Measurements from ENCODE around the gene NEURL1B.
"Not testable (repeated sequence)": the region's sequence is repeated elsewhere in the genome, so short reads cannot be mapped to it uniquely, and the experiment has no call there.

NEURL1B gene

GRCh38 chr5:172634106-172634899, 6.8 kb upstream of the NEURL1B start:
- no peak for DNase-seq (ENCODE audit: low read depth in 2 of 2)

GRCh38 chr5:172635038-172635437, 6.0 kb upstream of the NEURL1B start:
- DNase-seq (ENCODE audit: low read depth in 2 of 2), result no peak

GRCh38 chr5:172636279-172637050, 4.6 kb upstream of the NEURL1B start:
- no peak for DNase-seq (ENCODE audit: low read depth in 2 of 2)

- DNase-seq (ENCODE audit: low read depth in 2 of 2), result no peak
These were observed 3.9 kb upstream of the NEURL1B start for GRCh38 chr5:172637110-172637580.

- no peak for DNase-seq (ENCODE audit: low read depth in 2 of 2)
These were observed 3.3 kb upstream of the NEURL1B start for GRCh38 chr5:172637740-172638139.

- no peak for DNase-seq (ENCODE audit: low read depth in 2 of 2)
These were observed 2.8 kb upstream of the NEURL1B start for GRCh38 chr5:172638209-172638768.

GRCh38 chr5:172640139-172640538, 924 bp upstream of the NEURL1B start:
- DNase-seq (ENCODE audit: low read depth in 2 of 2), result no peak

GRCh38 chr5:172641359-172642050, 442 bp downstream of the NEURL1B start:
- no peak for DNase-seq (ENCODE audit: low read depth in 2 of 2)

- DNase-seq (ENCODE audit: low read depth in 2 of 2), result no peak
These were observed 967 bp downstream of the NEURL1B start for GRCh38 chr5:172642051-172642409.

GRCh38 chr5:172642486-172642885, 1.4 kb downstream of the NEURL1B start:
- no peak for DNase-seq (ENCODE audit: low read depth in 2 of 2)

- DNase-seq (ENCODE audit: low read depth in 2 of 2), result no peak
These were observed 2.1 kb downstream of the NEURL1B start for GRCh38 chr5:172642926-172643871.

- no peak for DNase-seq (ENCODE audit: low read depth in 2 of 2)
These were observed 3.2 kb downstream of the NEURL1B start for GRCh38 chr5:172644266-172644665.

- no peak for DNase-seq (ENCODE audit: low read depth in 2 of 2)
These were observed 3.6 kb downstream of the NEURL1B start for GRCh38 chr5:172644711-172645110.

GRCh38 chr5:172645271-172646055, 4.4 kb downstream of the NEURL1B start:
- DNase-seq (ENCODE audit: low read depth in 2 of 2), result no peak

- no peak for DNase-seq (ENCODE audit: low read depth in 2 of 2)
These were observed 5.7 kb downstream of the NEURL1B start for GRCh38 chr5:172646716-172647285.

- DNase-seq (ENCODE audit: low read depth in 2 of 2), result no peak
These were observed 6.4 kb downstream of the NEURL1B start for GRCh38 chr5:172647352-172648012.

GRCh38 chr5:172648013-172648381, 6.9 kb downstream of the NEURL1B start:
- DNase-seq (ENCODE audit: low read depth in 2 of 2), result no peak

GRCh38 chr5:172648755-172649154, 7.7 kb downstream of the NEURL1B start:
- DNase-seq (ENCODE audit: low read depth in 2 of 2), result no peak

- not testable (repeated sequence) for DNase-seq (ENCODE audit: low read depth in 2 of 2)
These were observed 15.4 kb downstream of the NEURL1B start for GRCh38 chr5:172656496-172656895.
